Measurements from ENCODE around the gene OXER1.
"Not testable (repeated sequence)": the region's sequence is repeated elsewhere in the genome, so short reads cannot be mapped to it uniquely, and the experiment has no call there.

Gene OXER1

GRCh38 chr2:42743659-42743990, 20.3 kb downstream of the OXER1 start:
- H3K27ac ChIP-seq: no peak overlapping the region
- no peak for TF ChIP-seq CTCF (conservative IDR thresholded peaks at IDR 0.05)

GRCh38 chr2:42742740-42743658, 20.9 kb downstream of the OXER1 start:
- no peak overlapping the region for H3K27ac ChIP-seq

GRCh38 chr2:42741140-42741539, 22.8 kb downstream of the OXER1 start:
- no peak for TF ChIP-seq CTCF (conservative IDR thresholded peaks at IDR 0.05)
- no peak overlapping the region for H3K27ac ChIP-seq

More at GRCh38 chr2:42742740-42743658, 20.9 kb downstream of the OXER1 start:
- TF ChIP-seq CTCF (conservative IDR thresholded peaks at IDR 0.05): no peak

GRCh38 chr2:42736598-42737322, 27.2 kb downstream of the OXER1 start:
- no peak for TF ChIP-seq CTCF (conservative IDR thresholded peaks at IDR 0.05)
- no peak overlapping the region for H3K27ac ChIP-seq

- H3K27ac ChIP-seq: 0 out of 2 replicates have a peak overlapping the region, but pooled peaks have one; percentile 8
- no peak for TF ChIP-seq CTCF (conservative IDR thresholded peaks at IDR 0.05)
Measured at GRCh38 chr2:42733852-42734251, 30.1 kb downstream of the OXER1 start.

GRCh38 chr2:42731316-42731715, 32.6 kb downstream of the OXER1 start:
- H3K27ac ChIP-seq: not testable (repeated sequence)

- no peak for TF ChIP-seq CTCF (conservative IDR thresholded peaks at IDR 0.05)
- no peak overlapping the region for H3K27ac ChIP-seq
Measured at GRCh38 chr2:42726680-42727079, 37.3 kb downstream of the OXER1 start.

- H3K27ac ChIP-seq: no peak overlapping the region
- no peak for TF ChIP-seq CTCF (conservative IDR thresholded peaks at IDR 0.05)
Measured at GRCh38 chr2:42725657-42726056, 38.3 kb downstream of the OXER1 start.
